Fibroblast of pulmonary artery (primary cell): Measurements from ENCODE around the gene QRICH2.
"Not testable (repeated sequence)": the region's sequence is repeated elsewhere in the genome, so short reads cannot be mapped to it uniquely, and the experiment has no call there.

Source experiments
- DNase-seq: peaks from one replicate; pipeline ENCODE4 v3.0.0-alpha.2; 2010; ENCODE audit warnings: low read depth
- H3K4me3 ChIP-seq: replicated peaks from 2 replicates; pipeline ENCODE4 v1.5.1; 2011; ENCODE audit warnings: low read depth, mild to moderate bottlenecking, control low read depth, low read length, moderate library complexity
- CTCF ChIP-seq: IDR thresholded peaks from 2 replicates; pipeline ENCODE4 v1.5.1; 2011; ENCODE audit warnings: mild to moderate bottlenecking, control low read depth, low read length, inconsistent platforms; ENCODE audit errors: missing control alignments

QRICH2 gene

GRCh38 chr17:76260669-76261068 is 47.4 kb downstream of the QRICH2 start:
- DNase-seq = no peak
- no peak for TF ChIP-seq CTCF

GRCh38 chr17:76260220-76260619 is 47.9 kb downstream of the QRICH2 start:
- no peak overlapping the region for H3K4me3 ChIP-seq
- TF ChIP-seq CTCF = no peak

More at GRCh38 chr17:76260669-76261068, 47.4 kb downstream of the QRICH2 start:
- no peak overlapping the region for H3K4me3 ChIP-seq

GRCh38 chr17:76256430-76257050 is 51.5 kb downstream of the QRICH2 start:
- not testable (repeated sequence) for H3K4me3 ChIP-seq, DNase-seq

More at GRCh38 chr17:76260220-76260619, 47.9 kb downstream of the QRICH2 start:
- no peak for DNase-seq

GRCh38 chr17:76255801-76256429 is 52.2 kb downstream of the QRICH2 start:
- H3K4me3 ChIP-seq = no peak overlapping the region
- DNase-seq = no peak
- no peak for TF ChIP-seq CTCF

- no peak for DNase-seq
- no peak overlapping the region for H3K4me3 ChIP-seq
- TF ChIP-seq CTCF = no peak
These were observed 53.8 kb downstream of the QRICH2 start for GRCh38 chr17:76254275-76254674.

- DNase-seq = no peak
- no peak overlapping the region for H3K4me3 ChIP-seq
- no peak for TF ChIP-seq CTCF
These were observed 54.2 kb downstream of the QRICH2 start for GRCh38 chr17:76253841-76254240.

GRCh38 chr17:76252967-76253766 is 54.9 kb downstream of the QRICH2 start:
- not testable (repeated sequence) for DNase-seq

More at GRCh38 chr17:76252967-76253766, 54.9 kb downstream of the QRICH2 start:
- not testable (repeated sequence) for H3K4me3 ChIP-seq
